Body of pancreas (tissue), 4 donors: ENCODE measurements around the gene PCCA. TPM values are rescaled to one million over a fixed set of nuclear protein-coding genes. Genes with fewer than 3 reads are reported as not detected.

Experiments used
- ATAC-seq: fragments of 150-250 bp; one replicate; pipeline ENCODE4 v1.9.1; 2016
- DNase-seq, 4 donors: peaks; one replicate each; pipeline ENCODE4 v3.0.0-alpha.2; 2019
- H3K27ac ChIP-seq, 4 donors: fragments of 200-600 bp; sonication (generic); 1 replicate in 3 of 4; 2 replicates in 1 of 4; pipeline versions ENCODE4 v1.5.1 to v1.6.1; 2016 to 2019; ENCODE audit warnings: mild to moderate bottlenecking in 1 of 4, mixed read lengths in 1 of 4, moderate library complexity in 1 of 4
- H3K27me3 ChIP-seq, 2 donors: fragments of 200-600 bp; sonication (generic); one replicate each; pipeline ENCODE4 v1.6.0; 2016; ENCODE audit warnings: mild to moderate bottlenecking in 1 of 2
- H3K36me3 ChIP-seq, 2 donors: fragments of 200-600 bp; sonication (generic); replicated peaks in 1 of 2; 2 replicates each; pipeline ENCODE4 v1.5.1; 2016; ENCODE audit warnings: low read depth in 2 of 2; ENCODE audit not compliant: insufficient read depth in 1 of 2
- H3K4me1 ChIP-seq: fragments of 200-600 bp; sonication (generic); one replicate; pipeline ENCODE4 v1.6.0; 2016
- H3K4me3 ChIP-seq, 2 donors: fragments of 200-600 bp; sonication (generic); 1 replicate in 1 of 2; 2 replicates in 1 of 2; pipeline ENCODE4 v1.5.1; 2016 to 2019
- H3K9me3 ChIP-seq, 3 donors: fragments of 200-600 bp; sonication (generic); 1 replicate in 2 of 3; 2 replicates in 1 of 3; pipeline ENCODE4 v1.5.1; 2016
- CTCF ChIP-seq, 7 experiments: fragments of 450-650 bp in 4 of 7; fragments of 200-600 bp in 3 of 7; sonication (generic) in 3 of 7; IDR thresholded peaks; one replicate each; pipeline ENCODE4 v1.5.1; 2016 to 2019; ENCODE audit warnings: antibody characterized with exemption in 7 of 7
- POLR2A ChIP-seq, 3 donors: fragments of 450-650 bp; IDR thresholded peaks; one replicate each; pipeline ENCODE4 v1.6.1; 2016; ENCODE audit warnings: antibody characterized with exemption in 3 of 3, mild to moderate bottlenecking in 2 of 3
- whole genome bisulfite sequencing, 2 donors: methylation state at CpG; one replicate each; pipeline ENCODE4 v1.1.5; 2017; 5-methylcytosine and 5-hydroxymethylcytosine counted together
- intact Hi-C: fragments of 100-400 bp; cut with DNase I; formaldehyde crosslinking; loops from one replicate; pipeline ENCODE4 v1.15.1; 2023
- total RNA-seq, 2 donors: library from RNA; depleted of rRNA; stranded (reverse); fragments of >200 nt; gene quantifications; one replicate each; pipeline ENCODE4 v1.1.0, GENCODE V29; 2016

The PCCA gene
- total RNA-seq, 2 donors from 2014 or later, result 45.2 to 46.2 TPM

- Histone ChIP-seq H3K9me3 (no peaks in the 10 kb centered on the region), H3K27ac (no peak overlapping the region), H3K27me3 (no peaks in the 10 kb centered on the region), H3K4me1 (peaks cover 5% of the 10 kb centered on the region), H3K36me3 (no peaks in the 10 kb centered on the region), H3K4me3 (no peak overlapping the region)
- intact Hi-C loops, result loop anchor here (10.0 kb wide), 1 partner anchor 597 kb away; no protein-coding TSS in a partner anchor
- 74 to 76% methylated on average over 7 of the region's 7 CpGs for WGBS, 2 donors
- TF ChIP-seq CTCF (IDR thresholded peaks at IDR 0.05), result no peak
- no peak for TF ChIP-seq POLR2A (IDR thresholded peaks at IDR 0.05)
- no peak for DNase-seq
- ATAC-seq, result no peak
These were observed 422.6 kb downstream of the PCCA start for GRCh38 chr13:100511466-100511865.

GRCh38 chr13:100512422-100512821 is 423.5 kb downstream of the PCCA start:
- peaks cover 13% of the 10 kb centered on the region for H3K4me1 ChIP-seq
- H3K4me3 ChIP-seq, result no peak overlapping the region
- H3K36me3 ChIP-seq, result no peaks in the 10 kb centered on the region
- no peaks in the 10 kb centered on the region for H3K27me3 ChIP-seq
- intact Hi-C loops, result loop anchor here (10.0 kb wide), 1 partner anchor 598 kb away; no protein-coding TSS in a partner anchor
- 87 to 96% methylated on average over 9 of the region's 9 CpGs for WGBS, 2 donors
- ATAC-seq, result no peak
- no peaks in the 10 kb centered on the region for H3K9me3 ChIP-seq
- no peak overlapping the region for H3K27ac ChIP-seq
- TF ChIP-seq POLR2A (IDR thresholded peaks at IDR 0.05) (no peak), CTCF (IDR thresholded peaks at IDR 0.05) (no peak)
- DNase-seq, result no peak

GRCh38 chr13:100513171-100513570 is 424.3 kb downstream of the PCCA start:
- TF ChIP-seq POLR2A (IDR thresholded peaks at IDR 0.05) (no peak), CTCF (IDR thresholded peaks at IDR 0.05) (no peak)
- H3K4me1 ChIP-seq, result peaks cover 21% of the 10 kb centered on the region
- no peak overlapping the region for H3K27ac ChIP-seq
- no peak overlapping the region for H3K4me3 ChIP-seq
- no peaks in the 10 kb centered on the region for H3K27me3 ChIP-seq
- 68 to 71% methylated on average over 3 of the region's 3 CpGs for WGBS, 2 donors
- H3K36me3 ChIP-seq, result no peaks in the 10 kb centered on the region
- ATAC-seq (no peak), DNase-seq (no peak)
- H3K9me3 ChIP-seq, result no peaks in the 10 kb centered on the region
- intact Hi-C loops, result loop anchor here (10.0 kb wide), 1 partner anchor 598 kb away; no protein-coding TSS in a partner anchor

- Histone ChIP-seq H3K27ac (no peak overlapping the region), H3K27me3 (no peaks in the 10 kb centered on the region), H3K4me3 (no peak overlapping the region), H3K9me3 (no peaks in the 10 kb centered on the region), H3K36me3 (no peaks in the 10 kb centered on the region), H3K4me1 (peaks cover 30% of the 10 kb centered on the region)
- whole genome bisulfite sequencing, 2 donors, result 53 to 65% methylated on average over 8 of the region's 8 CpGs
- no peak for DNase-seq
- ATAC-seq, result no peak
- TF ChIP-seq POLR2A (IDR thresholded peaks at IDR 0.05), result no peak
- TF ChIP-seq CTCF (IDR thresholded peaks at IDR 0.05), result no peak
- intact Hi-C loops, result loop anchor here (10.0 kb wide), 1 partner anchor 599 kb away; no protein-coding TSS in a partner anchor
These were observed 425.2 kb downstream of the PCCA start for GRCh38 chr13:100513987-100514670.
